GM19468 (cell line): ENCODE measurements around the gene SLC17A1.

ENCODE experiments used
- ATAC-seq: cut with Tn5 transposase; IDR thresholded peaks from one replicate; pipeline ENCODE4 v1.9.1; 2021; ENCODE audit warnings: mild to moderate bottlenecking, moderate library complexity, moderate number of reproducible peaks; ENCODE audit not compliant: unreplicated experiment; ENCODE audit errors: extremely low read depth

The SLC17A1 gene

GRCh38 chr6:25834950-25835349 lies 3.1 kb upstream of the SLC17A1 start:
- no peak for ATAC-seq

GRCh38 chr6:25833136-25833535 lies 1.3 kb upstream of the SLC17A1 start:
- no peak for ATAC-seq

- no peak for ATAC-seq
Measured at GRCh38 chr6:25832670-25833069, 818 bp upstream of the SLC17A1 start.

DNA sequence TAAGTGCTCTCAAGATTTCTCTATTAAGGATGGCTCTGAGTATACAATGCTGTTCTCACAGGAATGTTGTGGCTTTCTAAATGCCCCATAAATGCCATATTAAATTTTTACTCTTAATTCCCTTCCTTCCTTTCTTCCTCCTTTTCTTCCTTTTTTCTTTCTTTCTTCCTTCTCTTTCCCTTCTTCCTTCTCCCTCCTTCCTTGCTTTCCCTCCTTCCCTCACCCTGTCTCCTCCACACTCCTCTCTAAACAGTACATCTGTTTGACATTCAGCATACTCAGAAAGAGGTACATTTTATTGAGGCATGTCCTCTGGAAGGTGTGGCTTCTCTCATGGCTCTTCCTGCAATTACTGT lies 433 bp upstream of the SLC17A1 start:
- ATAC-seq: no peak

DNA sequence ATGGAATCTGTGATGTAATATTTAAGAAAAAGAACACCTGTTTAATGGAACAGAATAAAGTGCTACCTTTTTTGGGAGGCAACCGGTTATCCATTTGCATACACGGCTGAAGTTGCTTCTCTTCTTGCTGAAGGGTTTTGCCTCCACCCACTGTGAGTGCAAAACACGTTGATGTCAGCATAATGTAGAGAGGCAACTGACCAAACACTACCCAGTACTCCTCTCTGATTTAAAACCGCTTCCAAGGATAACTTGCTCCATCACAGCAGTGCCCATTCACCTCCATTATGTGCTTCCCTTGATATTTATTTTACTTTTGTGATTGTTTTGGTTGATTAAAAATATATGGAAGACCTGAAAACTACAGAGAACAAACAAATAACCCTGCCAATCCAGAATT lies 1.4 kb downstream of the SLC17A1 start:
- ATAC-seq: no peak

- ATAC-seq: no peak
Measured at GRCh38 chr6:25829375-25829774, 2.5 kb downstream of the SLC17A1 start.

GRCh38 chr6:25821341-25821740 lies 10.5 kb downstream of the SLC17A1 start:
- no peak for ATAC-seq

DNA sequence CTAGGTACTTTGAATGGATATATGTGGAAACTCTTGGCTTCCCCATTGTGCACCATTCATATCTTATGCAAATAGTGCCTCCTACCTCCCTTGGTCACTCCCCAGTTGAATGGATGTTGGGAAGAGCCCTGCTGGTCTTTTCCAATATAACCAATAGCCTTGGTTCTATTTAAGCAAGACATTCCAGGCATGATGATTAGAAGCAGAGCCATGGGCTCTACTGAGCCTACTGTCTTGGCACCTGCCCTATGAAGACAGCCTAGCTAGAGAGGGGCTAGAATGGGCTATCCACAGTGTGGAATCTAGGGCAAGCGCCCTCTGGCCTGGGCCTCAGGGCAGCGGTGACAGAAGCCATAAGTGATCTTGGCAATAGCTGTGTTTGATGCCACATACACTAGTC lies 15.6 kb downstream of the SLC17A1 start:
- no peak for ATAC-seq

DNA sequence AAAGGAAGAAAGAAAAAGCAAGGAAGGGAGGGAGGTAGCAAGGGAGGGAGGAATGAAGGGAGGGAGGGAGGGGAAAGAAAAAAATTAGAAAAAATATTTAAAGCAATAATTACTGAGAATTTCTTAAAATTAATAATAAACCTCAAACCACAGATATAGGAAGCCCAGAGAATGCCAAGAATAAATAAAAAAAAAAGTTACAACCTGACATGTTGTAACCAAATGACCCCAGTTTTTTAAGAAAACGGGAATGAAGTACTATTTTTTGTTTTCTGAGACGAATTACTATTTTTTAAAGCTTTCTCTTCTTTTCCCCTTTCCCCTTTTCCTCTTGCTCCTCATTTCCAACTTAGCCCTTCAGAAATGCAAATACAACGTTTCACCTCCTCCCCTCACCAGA lies 16.7 kb downstream of the SLC17A1 start:
- no peak for ATAC-seq

DNA sequence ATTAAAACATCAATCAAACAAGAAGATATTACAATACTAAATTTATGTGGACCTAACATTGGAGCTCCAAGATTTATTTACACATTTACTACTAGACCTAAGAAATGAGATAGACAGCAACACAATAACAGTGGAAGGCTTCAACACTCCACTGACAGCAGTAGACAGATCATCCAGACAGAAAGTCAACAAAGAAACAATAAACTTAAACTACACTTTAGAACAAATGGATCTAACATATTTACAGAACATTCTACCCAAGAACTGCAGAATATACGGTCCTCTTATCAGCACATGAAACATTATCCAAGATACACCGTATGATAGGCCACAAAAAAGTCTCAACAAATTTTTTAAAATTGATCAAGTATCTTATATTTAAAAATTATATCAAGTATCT lies 27.0 kb downstream of the SLC17A1 start:
- ATAC-seq: no peak

- no peak for ATAC-seq
Measured at GRCh38 chr6:25801436-25801835, 30.4 kb downstream of the SLC17A1 start.

DNA sequence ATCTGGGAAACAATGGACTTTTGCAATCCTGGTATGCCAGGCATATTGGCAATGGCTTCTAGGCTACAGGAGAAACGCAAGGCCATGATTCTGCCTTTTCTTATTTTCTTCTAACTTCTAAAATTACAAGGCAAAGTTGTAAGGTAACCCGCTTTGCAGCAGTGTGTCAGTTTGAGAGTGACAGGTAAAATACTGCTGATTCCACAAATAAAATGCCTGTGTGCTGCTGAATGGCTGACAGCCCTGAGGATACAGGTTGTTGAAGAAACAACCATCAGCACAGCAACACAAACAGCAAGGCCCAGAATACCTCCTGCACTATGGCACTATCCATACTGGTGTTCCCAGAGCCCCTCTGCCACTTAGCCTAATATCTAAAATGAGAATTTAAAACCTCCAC lies 37.1 kb downstream of the SLC17A1 start:
- no peak for ATAC-seq

DNA sequence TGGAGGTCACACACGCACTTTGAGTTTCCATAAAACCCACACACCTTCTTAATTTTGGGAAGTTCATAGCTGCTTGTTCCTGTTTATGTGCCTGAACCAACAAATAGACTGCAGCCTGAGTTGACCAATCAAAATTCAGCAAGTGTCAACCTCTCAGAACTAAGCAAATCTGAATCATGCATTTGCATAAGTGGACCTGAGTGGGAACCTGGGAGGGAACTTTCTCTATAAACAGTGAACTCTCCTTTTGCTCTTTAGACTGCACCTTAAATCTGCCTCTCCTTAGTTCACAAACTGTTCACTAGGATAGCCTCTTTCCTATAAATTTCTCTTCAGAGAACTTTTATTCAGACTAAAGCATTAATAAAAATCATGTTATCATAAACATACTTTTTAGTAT lies 37.9 kb downstream of the SLC17A1 start:
- ATAC-seq: no peak

DNA sequence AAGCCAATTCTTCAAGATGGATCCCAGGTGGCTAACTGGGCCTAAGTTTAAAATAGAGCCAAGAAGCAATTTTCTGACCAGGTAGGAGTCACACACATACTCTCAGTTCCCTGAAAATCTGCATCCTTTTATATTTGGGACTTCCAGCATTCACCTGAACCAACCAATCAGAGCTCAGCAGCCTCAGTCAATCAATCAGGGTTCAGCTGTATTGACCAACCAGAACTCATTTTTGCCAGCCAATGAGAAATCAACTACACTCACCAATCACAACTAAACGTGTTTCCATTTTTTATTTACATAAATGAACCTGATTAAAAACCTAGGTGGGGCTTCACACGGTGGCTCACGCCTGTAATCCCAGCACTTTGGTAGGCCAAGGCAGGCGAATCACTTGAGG lies 39.8 kb downstream of the SLC17A1 start:
- no peak for ATAC-seq

DNA sequence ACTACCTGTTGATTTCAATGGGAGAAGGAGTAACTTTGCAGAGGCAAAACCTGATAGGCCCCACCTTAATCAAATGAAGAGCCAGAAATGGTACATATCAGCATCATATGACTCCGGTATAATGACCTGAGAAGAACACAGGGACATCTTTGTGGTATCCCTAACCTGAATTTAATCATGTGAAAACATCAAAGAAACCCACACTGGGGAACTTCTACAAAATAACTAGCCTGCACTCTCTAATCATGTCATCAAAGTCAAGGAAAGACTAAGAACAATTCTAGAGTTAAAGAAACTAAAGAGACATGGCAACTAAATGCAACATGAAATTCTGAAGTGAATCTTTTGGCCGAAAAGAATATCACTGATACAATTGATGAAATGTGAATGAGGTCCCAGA lies 42.4 kb downstream of the SLC17A1 start:
- ATAC-seq: no peak

- ATAC-seq: no peak
Measured at GRCh38 chr6:25788305-25788922, 43.4 kb downstream of the SLC17A1 start.

GRCh38 chr6:25787428-25787827 lies 44.4 kb downstream of the SLC17A1 start:
- no peak for ATAC-seq

GRCh38 chr6:25781134-25781533 lies 50.7 kb downstream of the SLC17A1 start:
- ATAC-seq: no peak

- no peak for ATAC-seq
Measured at GRCh38 chr6:25777856-25778649, 53.8 kb downstream of the SLC17A1 start.

- ATAC-seq: no peak
Measured at GRCh38 chr6:25777031-25777430, 54.8 kb downstream of the SLC17A1 start.

DNA sequence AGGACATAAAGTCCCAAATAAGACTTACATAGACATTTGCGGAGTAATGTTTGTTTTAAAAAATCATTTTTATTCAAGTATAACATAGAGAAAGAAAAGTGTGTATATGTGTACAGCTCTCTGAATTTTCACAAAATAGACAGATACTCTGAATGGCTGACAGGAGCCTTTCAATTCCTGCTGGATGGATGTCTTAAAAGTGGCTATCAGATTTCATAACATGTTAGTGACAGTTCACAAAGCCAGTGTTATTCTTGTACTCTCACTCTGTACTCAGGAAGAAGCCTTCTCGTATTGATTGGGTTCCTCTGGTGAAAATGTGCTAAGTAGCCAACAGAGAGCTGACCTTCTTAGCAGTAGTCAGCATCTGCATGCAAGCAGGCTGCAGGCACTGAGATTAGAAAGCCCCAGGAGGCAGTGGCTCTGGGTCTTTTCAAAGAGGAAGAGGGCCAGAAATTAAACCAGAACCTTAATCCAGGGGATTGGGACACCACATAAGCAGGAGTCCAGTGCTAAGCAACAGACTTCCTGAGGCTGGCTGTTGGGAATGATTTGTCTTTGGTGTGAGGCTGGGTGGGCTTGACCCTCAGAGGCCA lies 57.6 kb downstream of the SLC17A1 start:
- no peak for ATAC-seq

GRCh38 chr6:25769983-25770382 lies 61.9 kb downstream of the SLC17A1 start:
- ATAC-seq: no peak
